ENCODE results near the gene FYN. TPM values are rescaled to one million over a fixed set of nuclear protein-coding genes. Genes with fewer than 3 reads are reported as not detected.

FYN gene
- total and polyA plus RNA-seq, 2 of the 8 experiments (the other 6 are each of a cell fraction or from before 2014, with no cell fraction given), result 46.8 to 97.2 TPM

DNA sequence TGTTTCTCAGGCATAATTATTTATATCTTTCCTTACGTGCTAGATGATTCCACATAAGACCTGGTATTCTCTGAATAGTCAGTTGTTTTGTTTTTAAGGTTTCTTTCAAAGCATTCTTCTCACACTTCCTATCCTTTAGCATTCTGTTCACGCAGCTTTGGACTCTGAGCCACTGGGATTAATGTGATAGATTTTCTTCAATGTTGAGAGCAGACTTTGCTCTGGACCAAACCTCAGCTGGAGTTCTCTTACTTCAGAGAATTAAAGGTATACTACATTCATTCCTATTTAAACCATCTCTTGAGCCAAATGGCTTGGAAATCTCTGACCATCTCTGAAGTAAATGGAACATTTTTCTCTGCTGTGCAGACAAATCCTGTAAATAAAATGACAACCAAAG lies 196.9 kb downstream of the FYN start (continued):
- TF ChIP-seq, protein P1, sequence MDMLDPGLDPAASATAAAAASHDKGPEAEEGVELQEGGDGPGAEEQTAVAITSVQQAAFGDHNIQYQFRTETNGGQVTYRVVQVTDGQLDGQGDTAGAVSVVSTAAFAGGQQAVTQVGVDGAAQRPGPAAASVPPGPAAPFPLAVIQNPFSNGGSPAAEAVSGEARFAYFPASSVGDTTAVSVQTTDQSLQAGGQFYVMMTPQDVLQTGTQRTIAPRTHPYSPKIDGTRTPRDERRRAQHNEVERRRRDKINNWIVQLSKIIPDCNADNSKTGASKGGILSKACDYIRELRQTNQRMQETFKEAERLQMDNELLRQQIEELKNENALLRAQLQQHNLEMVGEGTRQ (IDR thresholded peaks at IDR 0.05; ENCODE audit: low read length), result no peak
